Measurements from ENCODE around the gene S1PR4.

The S1PR4 gene

GRCh38 chr19:3225169-3225485 lies 46.6 kb downstream of the S1PR4 start:
- DNase-seq, result no peak

- DNase-seq, result no peak
These were observed 47.1 kb downstream of the S1PR4 start for GRCh38 chr19:3225677-3226093.

- no peak for DNase-seq
These were observed 48.6 kb downstream of the S1PR4 start for GRCh38 chr19:3227054-3227626.

- no peak for DNase-seq
These were observed 50.8 kb downstream of the S1PR4 start for GRCh38 chr19:3229346-3229743.

Measured in activated CD8-positive, alpha-beta memory T cell treated with anti-CD3 and anti-CD28 coated beads, Interleukin-2, amount 50 U/mL, for 4 hours (primary cell).